ENCODE results near the gene MBP.
A peak's percentile ranks its signal among the peaks of the same experiment; 100 is the strongest.

Gene MBP

GRCh38 chr18:77133051-77133834 is 660 bp upstream of the MBP start:
- DNase-seq = no peak

GRCh38 chr18:77131652-77132368 is 773 bp downstream of the MBP start:
- DNase-seq = peak; percentile 51

GRCh38 chr18:77131100-77131651 is 1.4 kb downstream of the MBP start:
- DNase-seq = peak; percentile 64

GRCh38 chr18:77130229-77131099 is 2.1 kb downstream of the MBP start:
- DNase-seq = peak; percentile 44

- no peak for DNase-seq
Observed at GRCh38 chr18:77129150-77129551, 3.4 kb downstream of the MBP start.

- DNase-seq = peak; percentile 71
Observed at GRCh38 chr18:77127769-77128671, 4.6 kb downstream of the MBP start.

DNA sequence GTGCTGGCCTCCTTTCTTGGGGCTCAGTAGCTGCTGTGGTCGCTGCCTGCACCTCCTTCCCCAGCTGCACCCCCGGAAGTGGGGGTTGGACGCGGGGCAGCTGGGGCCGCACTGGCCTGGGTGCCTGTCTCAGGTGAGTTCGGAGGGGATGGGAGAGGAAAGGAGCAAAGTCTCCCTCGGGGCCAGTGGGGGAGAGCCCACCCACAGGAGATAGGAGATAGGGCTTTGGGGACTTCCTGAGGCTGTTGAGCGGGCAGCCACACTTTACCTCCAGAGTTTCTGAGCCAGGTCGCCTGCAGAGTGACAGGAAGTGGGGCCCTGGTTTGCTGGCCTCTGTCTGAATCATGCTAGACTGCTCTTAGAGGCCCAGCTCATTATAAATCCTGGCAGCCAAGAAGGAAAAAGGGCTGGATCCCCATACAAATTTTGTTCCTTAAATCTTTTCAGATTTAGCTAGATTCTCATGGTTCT is 8.1 kb downstream of the MBP start:
- peak; percentile 78 for DNase-seq

DNA sequence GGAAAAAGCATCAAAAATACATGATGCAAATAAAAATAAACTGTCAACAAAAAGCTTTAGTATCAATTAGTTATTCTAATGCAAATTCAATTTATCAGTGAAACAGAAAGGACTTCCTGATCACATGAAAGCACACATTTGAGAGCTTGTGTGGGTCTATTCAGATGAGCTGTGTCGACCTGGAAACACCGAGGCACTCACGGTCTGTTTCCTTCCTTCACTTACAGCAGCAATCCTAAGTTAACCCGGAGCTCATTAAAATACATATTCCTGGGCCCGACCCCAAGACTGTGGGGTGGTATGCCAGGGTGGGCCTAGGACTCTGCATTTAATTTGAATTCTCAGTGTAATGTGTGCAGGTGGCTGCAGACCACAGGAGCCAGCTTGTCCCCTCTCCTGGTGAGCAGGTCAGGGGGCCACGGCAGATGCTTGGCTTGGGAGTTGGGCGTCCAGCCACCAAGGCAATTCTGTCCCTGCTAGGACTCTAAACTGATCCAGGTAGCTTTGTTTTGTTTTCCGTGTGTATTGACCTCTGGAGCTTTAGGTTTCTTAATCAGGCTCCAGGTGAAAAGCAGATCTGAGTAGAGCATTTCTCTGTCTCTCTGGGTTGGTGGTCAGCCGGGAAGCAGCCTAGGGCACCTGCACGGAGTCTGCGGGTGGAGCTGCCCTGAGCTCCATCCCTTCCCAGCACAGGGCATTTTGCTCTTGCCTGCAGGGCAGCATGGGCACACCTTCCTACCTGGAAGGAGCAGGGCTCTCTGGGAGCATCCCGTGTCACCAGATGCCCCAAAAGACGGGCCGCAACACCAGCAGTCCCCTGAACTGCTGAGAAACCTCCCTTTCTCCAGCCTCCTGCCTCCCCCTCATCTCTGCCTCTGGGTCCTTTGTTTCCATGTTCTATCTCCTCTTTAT is 9.0 kb downstream of the MBP start:
- no peak for DNase-seq

DNA sequence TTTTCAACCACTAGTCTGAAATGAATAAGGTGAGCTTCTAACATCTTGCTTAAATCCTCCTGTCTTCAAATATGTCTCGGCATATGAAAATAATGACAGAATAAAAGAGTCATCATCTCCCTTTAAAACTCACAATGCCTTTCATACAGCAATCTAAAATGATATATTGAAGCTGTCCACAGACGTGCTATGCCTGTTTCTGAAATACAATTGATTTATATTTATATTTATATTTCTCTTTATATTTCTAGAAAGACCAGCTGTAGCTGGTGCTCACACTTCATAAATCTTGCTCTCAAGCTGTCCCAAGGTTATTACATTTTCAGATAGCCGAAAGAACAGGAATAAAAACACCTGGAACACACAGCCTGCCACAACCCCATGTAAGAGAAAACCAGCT is 11.1 kb downstream of the MBP start:
- no peak for DNase-seq

DNA sequence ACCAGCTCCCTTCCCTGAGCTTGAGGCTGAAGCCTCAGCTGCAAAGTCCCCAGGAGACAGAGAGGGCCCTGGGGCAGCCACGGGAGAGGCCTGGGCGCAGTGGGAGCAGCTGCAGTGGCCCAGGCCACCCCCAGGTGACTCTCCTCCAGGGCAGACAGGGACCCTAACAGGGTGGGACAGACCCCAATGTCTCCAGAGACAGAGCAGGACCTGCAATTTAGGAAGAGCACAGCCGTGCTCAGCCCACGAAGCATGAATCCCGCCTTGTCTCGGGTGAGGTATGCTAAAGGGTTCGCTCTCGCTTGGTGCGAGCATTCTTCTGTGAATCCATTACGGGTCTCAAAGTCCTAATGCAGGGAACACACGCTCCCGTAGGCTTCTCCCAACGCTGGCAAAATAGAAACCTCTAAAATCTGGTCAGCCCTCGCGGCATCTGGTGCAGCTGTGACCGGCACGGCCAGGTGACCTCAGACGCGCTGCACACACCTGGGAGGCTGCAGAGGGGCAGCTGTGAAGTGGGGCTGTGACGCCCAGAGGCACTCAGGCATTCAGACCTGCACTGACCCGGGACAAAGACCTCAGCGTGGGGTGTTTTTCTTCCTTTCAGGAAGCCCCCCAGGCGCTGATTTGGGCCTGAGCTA is 12.6 kb downstream of the MBP start:
- DNase-seq = no peak

DNA sequence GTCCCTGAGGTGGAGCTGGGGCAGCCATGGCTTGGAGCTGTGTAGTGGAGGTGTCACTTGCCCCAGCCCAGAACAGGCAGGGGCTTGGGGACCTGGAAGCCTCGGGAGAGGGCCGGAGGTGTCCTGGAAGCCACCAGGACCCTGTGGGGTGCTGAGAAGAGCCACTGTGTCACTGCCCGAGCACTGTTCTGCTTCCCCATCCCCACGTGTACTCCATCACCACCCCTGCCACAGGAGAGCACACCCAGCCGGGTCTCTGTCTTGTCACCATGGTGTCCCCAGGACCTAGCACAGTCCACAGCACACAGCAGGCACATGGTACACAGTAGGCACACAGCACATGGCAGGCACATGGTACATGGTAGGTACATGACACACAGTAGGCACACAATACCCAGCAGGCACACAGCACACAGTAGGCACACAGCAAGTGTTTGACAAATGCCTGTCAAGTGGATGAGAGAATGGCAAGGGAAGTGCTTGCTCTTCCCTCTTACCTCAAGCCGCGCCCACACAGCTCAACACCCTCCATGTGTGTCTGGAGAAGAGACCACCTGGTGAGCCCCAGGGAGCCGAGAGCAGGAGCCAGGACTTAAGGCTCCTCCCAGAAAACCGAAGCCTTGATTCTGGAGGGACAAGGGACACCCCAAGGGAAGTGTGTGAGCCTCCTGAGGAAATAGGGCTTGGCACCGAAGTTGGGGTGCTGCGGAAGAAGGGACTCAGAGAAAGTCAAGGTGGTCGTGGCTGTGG is 13.3 kb downstream of the MBP start:
- DNase-seq = no peak

GRCh38 chr18:77118256-77119090 is 14.1 kb downstream of the MBP start:
- DNase-seq = no peak

- no peak for DNase-seq
Observed at GRCh38 chr18:77116201-77117080, 16.1 kb downstream of the MBP start.

- no peak for DNase-seq
Observed at GRCh38 chr18:77115192-77115953, 17.2 kb downstream of the MBP start.

DNA sequence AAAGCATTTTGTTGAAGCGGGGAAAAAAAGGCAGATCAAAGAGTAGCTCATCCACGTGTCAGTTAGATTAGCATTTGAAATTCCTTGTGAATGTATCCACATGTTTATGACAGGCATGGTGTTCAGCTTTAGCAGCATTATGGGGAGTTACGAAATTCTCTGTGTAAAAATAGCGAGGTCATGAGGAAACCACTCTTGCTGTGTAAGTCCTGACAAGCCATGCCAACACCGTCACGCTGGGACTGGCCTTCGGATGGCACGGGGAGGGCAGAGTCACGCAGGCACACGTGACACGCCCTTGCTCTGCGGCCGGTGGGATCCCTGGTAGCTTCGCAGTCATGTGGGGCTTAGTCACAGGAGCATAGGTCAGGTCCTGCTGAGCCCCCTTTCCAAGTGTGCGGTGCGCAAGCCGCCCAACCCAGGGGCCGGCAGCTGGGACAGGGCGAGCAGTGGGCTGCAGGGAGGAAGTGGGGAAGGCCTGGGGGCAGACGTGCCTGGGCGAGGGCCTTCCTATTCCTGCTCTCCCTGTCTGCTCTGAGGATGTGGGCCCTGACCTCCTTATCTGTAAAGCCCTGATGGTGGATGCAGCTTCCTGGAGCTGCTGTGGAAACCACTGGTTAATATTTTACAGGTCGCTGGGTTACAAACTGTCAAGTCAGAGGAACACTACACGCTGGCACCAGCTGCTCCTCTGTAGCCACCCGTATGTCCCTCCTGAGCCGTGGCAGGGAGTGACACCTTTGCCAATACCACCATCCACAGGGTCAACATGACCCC is 18.0 kb downstream of the MBP start:
- DNase-seq = no peak

DNA sequence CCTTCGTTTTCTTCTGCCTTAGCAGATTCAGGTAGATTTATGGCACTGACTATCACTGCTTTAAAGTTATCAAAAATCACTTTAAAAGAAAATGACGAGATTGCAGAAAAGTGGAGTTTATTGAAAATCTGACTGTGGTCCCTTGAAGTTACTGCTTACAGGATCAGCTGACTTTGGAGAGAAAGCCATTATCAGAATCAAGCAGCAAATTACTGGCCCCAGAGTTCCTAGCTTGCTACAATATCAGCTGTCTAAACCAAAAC is 18.5 kb downstream of the MBP start:
- no peak for DNase-seq
